GM23338 (cell line): ENCODE results near the gene MEPE.

Source experiments
- CREB1 ChIP-seq: fragments of 250-450 bp; sonication (Bioruptor Pico); IDR thresholded peaks from 2 replicates; pipeline ENCODE4 v1.5.0; 2020; ENCODE audit warnings: low read depth, mild to moderate bottlenecking, moderate library complexity
- ETS1 ChIP-seq: IDR thresholded peaks from 2 replicates; pipeline ENCODE4 v1.6.1; 2016; ENCODE audit warnings: antibody characterized with exemption
- EZH2 ChIP-seq: fragments of 200-600 bp; sonication (generic); IDR thresholded peaks from one replicate; pipeline ENCODE4 v1.8.0; 2017; ENCODE audit warnings: antibody characterized with exemption, mild to moderate bottlenecking, low read depth; ENCODE audit not compliant: unreplicated experiment
- POLR2AphosphoS5 ChIP-seq: IDR thresholded peaks from 2 replicates; pipeline ENCODE4 v1.6.1; 2016; ENCODE audit warnings: antibody characterized with exemption, low read depth
- TF ChIP-seq, protein P1 (sequence below), 2 experiments: fragments of 200-600 bp in 1 of 2; sonication (generic) in 1 of 2; conservative IDR thresholded peaks; 2 replicates each; pipeline versions ENCODE4 v1.5.1 to v1.6.1; 2016 to 2017; ENCODE audit warnings: antibody characterized with exemption in 2 of 2, low read depth in 2 of 2, mild to moderate bottlenecking in 2 of 2, moderate library complexity in 1 of 2
- TF ChIP-seq, protein P2 (sequence below): IDR thresholded peaks from one replicate; pipeline ENCODE4 v1.6.1; 2018; ENCODE audit warnings: antibody characterized with exemption; ENCODE audit not compliant: unreplicated experiment

DNA sequence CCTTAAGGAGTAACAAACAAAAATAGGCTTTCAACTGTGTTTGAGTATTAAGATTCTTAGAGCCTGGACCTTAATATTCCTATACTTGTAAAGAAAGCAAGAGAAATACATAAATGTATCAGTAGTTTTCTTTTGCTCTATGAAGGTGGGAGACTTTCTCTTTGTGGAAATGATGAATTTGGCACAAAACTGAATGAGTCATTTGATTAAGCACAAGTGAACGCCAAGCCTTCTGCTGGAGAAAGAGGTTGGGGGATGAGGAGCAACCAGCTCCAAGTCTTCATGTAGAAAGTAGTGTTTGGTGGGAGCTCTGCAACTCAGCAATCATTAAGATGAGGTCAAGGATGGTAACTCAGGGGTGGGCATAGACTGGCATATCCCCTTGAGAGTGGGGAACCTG is 49.6 kb downstream of the MEPE start:
- TF ChIP-seq, protein P1, sequence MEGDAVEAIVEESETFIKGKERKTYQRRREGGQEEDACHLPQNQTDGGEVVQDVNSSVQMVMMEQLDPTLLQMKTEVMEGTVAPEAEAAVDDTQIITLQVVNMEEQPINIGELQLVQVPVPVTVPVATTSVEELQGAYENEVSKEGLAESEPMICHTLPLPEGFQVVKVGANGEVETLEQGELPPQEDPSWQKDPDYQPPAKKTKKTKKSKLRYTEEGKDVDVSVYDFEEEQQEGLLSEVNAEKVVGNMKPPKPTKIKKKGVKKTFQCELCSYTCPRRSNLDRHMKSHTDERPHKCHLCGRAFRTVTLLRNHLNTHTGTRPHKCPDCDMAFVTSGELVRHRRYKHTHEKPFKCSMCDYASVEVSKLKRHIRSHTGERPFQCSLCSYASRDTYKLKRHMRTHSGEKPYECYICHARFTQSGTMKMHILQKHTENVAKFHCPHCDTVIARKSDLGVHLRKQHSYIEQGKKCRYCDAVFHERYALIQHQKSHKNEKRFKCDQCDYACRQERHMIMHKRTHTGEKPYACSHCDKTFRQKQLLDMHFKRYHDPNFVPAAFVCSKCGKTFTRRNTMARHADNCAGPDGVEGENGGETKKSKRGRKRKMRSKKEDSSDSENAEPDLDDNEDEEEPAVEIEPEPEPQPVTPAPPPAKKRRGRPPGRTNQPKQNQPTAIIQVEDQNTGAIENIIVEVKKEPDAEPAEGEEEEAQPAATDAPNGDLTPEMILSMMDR (conservative IDR thresholded peaks at IDR 0.05; ENCODE audit: low read depth in 2 of 2): no peak
- TF ChIP-seq CREB1 (CRISPR knock-in tag): no peak
- no peak for TF ChIP-seq EZH2
- no peak for TF ChIP-seq POLR2AphosphoS5
- TF ChIP-seq, protein P2, sequence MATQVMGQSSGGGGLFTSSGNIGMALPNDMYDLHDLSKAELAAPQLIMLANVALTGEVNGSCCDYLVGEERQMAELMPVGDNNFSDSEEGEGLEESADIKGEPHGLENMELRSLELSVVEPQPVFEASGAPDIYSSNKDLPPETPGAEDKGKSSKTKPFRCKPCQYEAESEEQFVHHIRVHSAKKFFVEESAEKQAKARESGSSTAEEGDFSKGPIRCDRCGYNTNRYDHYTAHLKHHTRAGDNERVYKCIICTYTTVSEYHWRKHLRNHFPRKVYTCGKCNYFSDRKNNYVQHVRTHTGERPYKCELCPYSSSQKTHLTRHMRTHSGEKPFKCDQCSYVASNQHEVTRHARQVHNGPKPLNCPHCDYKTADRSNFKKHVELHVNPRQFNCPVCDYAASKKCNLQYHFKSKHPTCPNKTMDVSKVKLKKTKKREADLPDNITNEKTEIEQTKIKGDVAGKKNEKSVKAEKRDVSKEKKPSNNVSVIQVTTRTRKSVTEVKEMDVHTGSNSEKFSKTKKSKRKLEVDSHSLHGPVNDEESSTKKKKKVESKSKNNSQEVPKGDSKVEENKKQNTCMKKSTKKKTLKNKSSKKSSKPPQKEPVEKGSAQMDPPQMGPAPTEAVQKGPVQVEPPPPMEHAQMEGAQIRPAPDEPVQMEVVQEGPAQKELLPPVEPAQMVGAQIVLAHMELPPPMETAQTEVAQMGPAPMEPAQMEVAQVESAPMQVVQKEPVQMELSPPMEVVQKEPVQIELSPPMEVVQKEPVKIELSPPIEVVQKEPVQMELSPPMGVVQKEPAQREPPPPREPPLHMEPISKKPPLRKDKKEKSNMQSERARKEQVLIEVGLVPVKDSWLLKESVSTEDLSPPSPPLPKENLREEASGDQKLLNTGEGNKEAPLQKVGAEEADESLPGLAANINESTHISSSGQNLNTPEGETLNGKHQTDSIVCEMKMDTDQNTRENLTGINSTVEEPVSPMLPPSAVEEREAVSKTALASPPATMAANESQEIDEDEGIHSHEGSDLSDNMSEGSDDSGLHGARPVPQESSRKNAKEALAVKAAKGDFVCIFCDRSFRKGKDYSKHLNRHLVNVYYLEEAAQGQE: no peak
- TF ChIP-seq ETS1: no peak
